DOHH2 (cell line): ENCODE data around the gene BARX2.

Experiments used
- H3F3A ChIP-seq: fragments of 200-600 bp; sonication (generic), shearing (Covaris generic); 2 replicates; pipeline ENCODE4 v1.6.0; 2016; ENCODE audit warnings: antibody characterized with exemption, mild to moderate bottlenecking; ENCODE audit not compliant: control insufficient read depth, insufficient read depth
- H3K27ac ChIP-seq: fragments of 200-600 bp; sonication (generic); 2 replicates; pipeline ENCODE4 v1.5.1; 2014; ENCODE audit warnings: low read depth, mild to moderate bottlenecking, low read length, moderate library complexity
- H3K27me3 ChIP-seq: fragments of 200-600 bp; sonication (generic); 2 replicates; pipeline ENCODE4 v1.6.1; 2014; ENCODE audit warnings: mild to moderate bottlenecking, low read length, mixed read lengths; ENCODE audit not compliant: control insufficient read depth
- H3K36me3 ChIP-seq: fragments of 200-600 bp; sonication (generic); 2 replicates; pipeline ENCODE4 v1.6.1; 2014; ENCODE audit warnings: mild to moderate bottlenecking, low read length, moderate library complexity, mixed read lengths; ENCODE audit not compliant: control insufficient read depth
- H3K4me1 ChIP-seq: fragments of 200-600 bp; sonication (generic); 2 replicates; pipeline ENCODE4 v1.6.1; 2014; ENCODE audit warnings: mild to moderate bottlenecking, low read length, mixed read lengths; ENCODE audit not compliant: control insufficient read depth
- H3K4me2 ChIP-seq: fragments of 200-600 bp; sonication (generic); 2 replicates; pipeline ENCODE4 v1.6.0; 2014; ENCODE audit warnings: mild to moderate bottlenecking, low read length, moderate library complexity
- H3K4me3 ChIP-seq: fragments of 200-600 bp; sonication (generic); 2 replicates; pipeline ENCODE4 v1.5.1; 2014; ENCODE audit warnings: mild to moderate bottlenecking, low read length, mixed read lengths
- H3K79me2 ChIP-seq: fragments of 200-600 bp; sonication (generic); 2 replicates; pipeline ENCODE4 v1.6.1; 2014; ENCODE audit warnings: mild to moderate bottlenecking, low read length, mixed read lengths; ENCODE audit not compliant: control insufficient read depth
- H3K9me2 ChIP-seq: fragments of 200-600 bp; sonication (generic); replicated peaks from 2 replicates; pipeline ENCODE4 v1.6.1; 2014; ENCODE audit warnings: mild to moderate bottlenecking, low read length, mixed read lengths; ENCODE audit not compliant: control insufficient read depth
- H3K9me3 ChIP-seq: fragments of 200-600 bp; sonication (generic); 2 replicates; pipeline ENCODE4 v1.6.1; 2014; ENCODE audit warnings: antibody characterized with exemption, low read length, mixed read lengths; ENCODE audit not compliant: control insufficient read depth, insufficient read depth
- H4K20me1 ChIP-seq: fragments of 200-600 bp; sonication (generic); 2 replicates; pipeline ENCODE4 v1.6.0; 2014; ENCODE audit warnings: low read depth, mild to moderate bottlenecking, antibody characterized with exemption, low read length, moderate library complexity; ENCODE audit not compliant: control insufficient read depth, insufficient read depth
- CTCF ChIP-seq: fragments of 200-600 bp; sonication (generic); IDR thresholded peaks from one replicate; pipeline ENCODE4 v1.5.1; 2014; ENCODE audit warnings: antibody characterized with exemption, mild to moderate bottlenecking, low read depth, low read length; ENCODE audit not compliant: poor library complexity, severe bottlenecking
- EZH2phosphoT487 ChIP-seq: fragments of 200-600 bp; sonication (generic); IDR thresholded peaks from 2 replicates; pipeline ENCODE4 v1.6.1; 2017; ENCODE audit warnings: borderline replicate concordance, mild to moderate bottlenecking, antibody characterized with exemption, low read length, moderate library complexity, mixed read lengths

Gene BARX2

GRCh38 chr11:129425214-129425613, 49.6 kb downstream of the BARX2 start:
- H3K27me3 ChIP-seq, result peaks cover 5% of the 10 kb centered on the region; the same call in 1 of the 2 replicates
- no peaks in the 10 kb centered on the region for H3K36me3 ChIP-seq
- TF ChIP-seq EZH2phosphoT487, result no peak
- no peak for TF ChIP-seq CTCF
- no peaks in the 10 kb centered on the region for H3K4me1 ChIP-seq
- H3K79me2 ChIP-seq, result no peaks in the 10 kb centered on the region
- H3K27ac ChIP-seq, result no peak overlapping the region
- no peaks in the 10 kb centered on the region for H3K9me2 ChIP-seq
- no peaks in the 10 kb centered on the region for H3K9me3 ChIP-seq
- H3F3A ChIP-seq, result no peaks in the 10 kb centered on the region
- H3K4me3 ChIP-seq, result no peak overlapping the region
- no peak overlapping the region for H3K4me2 ChIP-seq
- no peaks in the 10 kb centered on the region for H4K20me1 ChIP-seq

- Histone ChIP-seq H3F3A (no peaks in the 10 kb centered on the region), H3K9me3 (peaks cover 3% of the 10 kb centered on the region; the same call in 1 of the 2 replicates), H3K9me2 (no peaks in the 10 kb centered on the region), H3K36me3 (no peaks in the 10 kb centered on the region), H3K79me2 (no peaks in the 10 kb centered on the region), H3K27ac (no peak overlapping the region), H4K20me1 (no peaks in the 10 kb centered on the region), H3K4me3 (no peak overlapping the region), H3K4me1 (no peaks in the 10 kb centered on the region), H3K4me2 (no peak overlapping the region), H3K27me3 (peaks cover 5% of the 10 kb centered on the region; the same call in 1 of the 2 replicates)
- no peak for TF ChIP-seq CTCF
- no peak for TF ChIP-seq EZH2phosphoT487
Observed at GRCh38 chr11:129426038-129426437, 50.4 kb downstream of the BARX2 start.

GRCh38 chr11:129426776-129427175, 51.1 kb downstream of the BARX2 start:
- H3K4me1 ChIP-seq, result no peaks in the 10 kb centered on the region
- peaks cover 5% of the 10 kb centered on the region; the same call in 1 of the 2 replicates for H3K27me3 ChIP-seq
- no peaks in the 10 kb centered on the region for H3K79me2 ChIP-seq
- peaks cover 8% of the 10 kb centered on the region for H3K9me3 ChIP-seq
- no peaks in the 10 kb centered on the region for H3F3A ChIP-seq
- H3K4me3 ChIP-seq, result no peak overlapping the region
- H3K27ac ChIP-seq, result no peak overlapping the region
- H3K4me2 ChIP-seq, result no peak overlapping the region
- H4K20me1 ChIP-seq, result no peaks in the 10 kb centered on the region
- H3K9me2 ChIP-seq, result no peaks in the 10 kb centered on the region
- no peaks in the 10 kb centered on the region for H3K36me3 ChIP-seq
- TF ChIP-seq CTCF, result no peak
- TF ChIP-seq EZH2phosphoT487, result no peak
